Mesenchymal stem cell (in vitro differentiated cells and primary cell): ENCODE results near the gene TCN1.
"Not testable (repeated sequence)": the region's sequence is repeated elsewhere in the genome, so short reads cannot be mapped to it uniquely, and the experiment has no call there.

ENCODE experiments used
- DNase-seq: peaks from one replicate; pipeline ENCODE4 v3.0.0-alpha.2; 2013
- H2AFZ ChIP-seq: one replicate; pipeline ENCODE4 v1.6.1; 2013; ENCODE audit warnings: low read depth, mild to moderate bottlenecking, control low read depth, inconsistent platforms, low read length, moderate library complexity
- H2AK5ac ChIP-seq: 2 replicates; pipeline ENCODE4 v1.6.1; 2013; ENCODE audit warnings: low read length, moderate library complexity, mild to moderate bottlenecking, inconsistent platforms; ENCODE audit not compliant: severe bottlenecking
- H2BK120ac ChIP-seq: one replicate; pipeline ENCODE4 v1.6.1; 2013; ENCODE audit warnings: low read depth, mild to moderate bottlenecking, inconsistent platforms, low read length, moderate library complexity
- H2BK12ac ChIP-seq, 2 experiments: one replicate each; pipeline ENCODE4 v1.6.1; 2013; ENCODE audit warnings: inconsistent platforms in 2 of 2, low read length in 2 of 2, mild to moderate bottlenecking in 2 of 2, moderate library complexity in 2 of 2, control low read depth in 1 of 2
- H2BK15ac ChIP-seq: one replicate; pipeline ENCODE4 v1.6.1; 2013; ENCODE audit warnings: mild to moderate bottlenecking, low read depth, inconsistent platforms; ENCODE audit not compliant: poor library complexity, severe bottlenecking
- H2BK5ac ChIP-seq: 2 replicates; pipeline ENCODE4 v1.6.1; 2013; ENCODE audit warnings: low read depth, mild to moderate bottlenecking, low read length, control low read depth, inconsistent platforms; ENCODE audit not compliant: poor library complexity, severe bottlenecking
- H3K14ac ChIP-seq, 2 experiments: one replicate each; pipeline ENCODE4 v1.6.1; 2013; ENCODE audit warnings: inconsistent platforms in 2 of 2, low read length in 2 of 2, control low read depth in 1 of 2, mild to moderate bottlenecking in 1 of 2, moderate library complexity in 1 of 2
- H3K18ac ChIP-seq, 2 experiments: one replicate each; pipeline ENCODE4 v1.6.1; 2013; ENCODE audit warnings: inconsistent platforms in 2 of 2, low read length in 2 of 2, control low read depth in 1 of 2, low read depth in 1 of 2, mild to moderate bottlenecking in 1 of 2
- H3K23ac ChIP-seq, 2 experiments: one replicate each; pipeline ENCODE4 v1.6.1; 2013; ENCODE audit warnings: inconsistent platforms in 2 of 2, low read length in 2 of 2, mild to moderate bottlenecking in 2 of 2, moderate library complexity in 2 of 2, control low read depth in 1 of 2
- H3K27ac ChIP-seq: 2 replicates; pipeline ENCODE4 v1.5.1; 2013; ENCODE audit warnings: mild to moderate bottlenecking, moderate library complexity, low read length, control low read depth, inconsistent platforms; ENCODE audit not compliant: poor library complexity, severe bottlenecking
- H3K27me3 ChIP-seq, 2 experiments: 2 replicates each; pipeline versions ENCODE4 v1.6.1 to v1.7.0; 2013; ENCODE audit warnings: low read length in 2 of 2, mild to moderate bottlenecking in 2 of 2, moderate library complexity in 2 of 2, control low read depth in 1 of 2, inconsistent platforms in 1 of 2; ENCODE audit not compliant: control insufficient read depth in 1 of 2, insufficient read depth in 1 of 2
- H3K36me3 ChIP-seq, 2 experiments: 2 replicates each; pipeline versions ENCODE4 v1.6.1 to v1.7.0; 2013; ENCODE audit warnings: low read length in 2 of 2, control low read depth in 1 of 2, inconsistent platforms in 1 of 2, low read depth in 1 of 2, mild to moderate bottlenecking in 1 of 2; ENCODE audit not compliant: insufficient read depth in 2 of 2, control insufficient read depth in 1 of 2
- H3K4ac ChIP-seq, 2 experiments: one replicate each; pipeline ENCODE4 v1.6.1; 2013; ENCODE audit warnings: inconsistent platforms in 2 of 2, low read length in 2 of 2, mild to moderate bottlenecking in 2 of 2, moderate library complexity in 2 of 2, control low read depth in 1 of 2, low read depth in 1 of 2
- H3K4me1 ChIP-seq: 2 replicates; pipeline ENCODE4 v1.6.1; 2013; ENCODE audit warnings: low read depth, low read length, control low read depth; ENCODE audit not compliant: control insufficient read depth, insufficient read depth
- H3K4me2 ChIP-seq: 2 replicates; pipeline ENCODE4 v1.6.1; 2013; ENCODE audit warnings: low read length, mild to moderate bottlenecking, inconsistent platforms; ENCODE audit not compliant: poor library complexity, severe bottlenecking
- H3K4me3 ChIP-seq, 2 experiments: 2 replicates each; pipeline versions ENCODE4 v1.5.1 to v1.7.0; 2013; ENCODE audit warnings: low read length in 2 of 2, mild to moderate bottlenecking in 2 of 2, control low read depth in 1 of 2, low read depth in 1 of 2; ENCODE audit not compliant: insufficient read depth in 1 of 2
- H3K79me1 ChIP-seq: replicated peaks from 2 replicates; pipeline ENCODE4 v1.6.1; 2013; ENCODE audit warnings: mild to moderate bottlenecking, control low read depth, low read length, inconsistent platforms; ENCODE audit not compliant: poor library complexity, severe bottlenecking
- H3K9ac ChIP-seq: 2 replicates; pipeline ENCODE4 v1.7.0; 2013; ENCODE audit warnings: mild to moderate bottlenecking, low read length, moderate library complexity
- H3K9me3 ChIP-seq: 2 replicates; pipeline ENCODE4 v1.7.0; 2013; ENCODE audit warnings: mild to moderate bottlenecking, low read length; ENCODE audit not compliant: control insufficient read depth
- H4K8ac ChIP-seq: one replicate; pipeline ENCODE4 v1.6.1; 2013; ENCODE audit warnings: inconsistent platforms, mild to moderate bottlenecking, low read length, moderate library complexity
- H4K91ac ChIP-seq: one replicate; pipeline ENCODE4 v1.6.1; 2013; ENCODE audit warnings: mild to moderate bottlenecking, low read length, inconsistent platforms
- whole genome bisulfite sequencing: methylation state at CpG from one replicate; pipeline ENCODE4 v1.1.7; 2013; ENCODE audit warnings: mixed read lengths; 5-methylcytosine and 5-hydroxymethylcytosine counted together

TCN1 gene

GRCh38 chr11:59891781-59892181, 25.5 kb upstream of the TCN1 start:
- H3K4me1 ChIP-seq = no peaks in the 10 kb centered on the region
- DNase-seq = peak; percentile 67
- no peak overlapping the region for H2BK12ac ChIP-seq
- H3K4me2 ChIP-seq = no peak overlapping the region
- H4K8ac ChIP-seq = no peak overlapping the region
- H3K79me1 ChIP-seq = no peaks in the 10 kb centered on the region
- no peak overlapping the region for H2BK5ac ChIP-seq
- no peak overlapping the region for H2AK5ac ChIP-seq
- H4K91ac ChIP-seq = no peak overlapping the region
- no peaks in the 10 kb centered on the region for H3K36me3 ChIP-seq
- H2AFZ ChIP-seq = no peak overlapping the region
- H3K14ac ChIP-seq = no peak overlapping the region
- H2BK120ac ChIP-seq = no peak overlapping the region
- no peak overlapping the region for H3K18ac ChIP-seq
- no peak overlapping the region for H3K4me3 ChIP-seq
- WGBS = 26% methylated on average over 4 of the region's 4 CpGs
- H3K27me3 ChIP-seq = no peaks in the 10 kb centered on the region
- H2BK15ac ChIP-seq = no peak overlapping the region
- H3K27ac ChIP-seq = no peak overlapping the region
- H3K9me3 ChIP-seq = peaks cover 21% of the 10 kb centered on the region
- no peak overlapping the region for H3K4ac ChIP-seq
- H3K9ac ChIP-seq = no peak overlapping the region
- peak overlapping the region in 1 of 2 experiments; percentile 5 for H3K23ac ChIP-seq

DNA sequence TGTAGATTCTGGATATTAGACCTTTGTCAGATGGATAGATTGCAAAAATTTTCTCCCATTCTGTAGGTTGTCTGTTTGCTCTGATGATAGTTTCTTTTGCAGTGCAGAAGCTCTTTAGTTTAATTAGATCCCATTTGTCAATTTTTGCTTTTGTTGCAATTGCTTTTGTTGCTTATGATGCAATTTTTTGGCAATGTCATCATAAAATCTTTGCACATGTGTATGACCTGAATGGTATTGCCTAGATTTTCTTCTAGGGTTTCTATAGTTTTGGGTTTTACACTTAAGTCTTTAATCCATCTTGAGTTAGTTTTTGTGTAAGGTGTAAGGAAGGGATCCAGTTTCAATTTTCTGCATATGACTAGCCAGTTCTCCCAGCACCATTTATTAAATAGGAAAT, 20.9 kb upstream of the TCN1 start:
- not testable (repeated sequence) for H3K14ac ChIP-seq, H3K4me3 ChIP-seq, H3K4ac ChIP-seq, H2BK12ac ChIP-seq, H3K23ac ChIP-seq, H3K27ac ChIP-seq, H2AK5ac ChIP-seq, H3K9ac ChIP-seq, H3K4me1 ChIP-seq, H3K27me3 ChIP-seq, H4K91ac ChIP-seq, H3K79me1 ChIP-seq, H3K36me3 ChIP-seq, H2BK15ac ChIP-seq, H3K18ac ChIP-seq, H4K8ac ChIP-seq, DNase-seq, H2BK120ac ChIP-seq, H2BK5ac ChIP-seq, H3K4me2 ChIP-seq, H2AFZ ChIP-seq
- H3K9me3 ChIP-seq = peaks cover 21% of the 10 kb centered on the region

- no peak overlapping the region for H3K23ac ChIP-seq
- H3K9me3 ChIP-seq = peaks cover 8% of the 10 kb centered on the region
- H3K27ac ChIP-seq = no peak overlapping the region
- H4K91ac ChIP-seq = no peak overlapping the region
- no peaks in the 10 kb centered on the region for H3K36me3 ChIP-seq
- 88% methylated on average over 1 of the region's 1 CpG for WGBS
- no peaks in the 10 kb centered on the region for H3K4me1 ChIP-seq
- H2AK5ac ChIP-seq = no peak overlapping the region
- no peak overlapping the region for H2BK15ac ChIP-seq
- no peak overlapping the region for H2BK12ac ChIP-seq
- no peak overlapping the region for H2BK120ac ChIP-seq
- H3K4ac ChIP-seq = no peak overlapping the region
- no peak overlapping the region for H3K18ac ChIP-seq
- no peak overlapping the region for H2BK5ac ChIP-seq
- no peak overlapping the region for H3K4me3 ChIP-seq
- H3K27me3 ChIP-seq = no peaks in the 10 kb centered on the region
- no peak overlapping the region for H2AFZ ChIP-seq
- no peak overlapping the region for H3K9ac ChIP-seq
- no peak overlapping the region for H3K4me2 ChIP-seq
- H3K79me1 ChIP-seq = no peaks in the 10 kb centered on the region
- no peak overlapping the region for H3K14ac ChIP-seq
- H4K8ac ChIP-seq = no peak overlapping the region
- DNase-seq = no peak
These were observed 17.3 kb upstream of the TCN1 start for GRCh38 chr11:59883597-59883996.

DNA sequence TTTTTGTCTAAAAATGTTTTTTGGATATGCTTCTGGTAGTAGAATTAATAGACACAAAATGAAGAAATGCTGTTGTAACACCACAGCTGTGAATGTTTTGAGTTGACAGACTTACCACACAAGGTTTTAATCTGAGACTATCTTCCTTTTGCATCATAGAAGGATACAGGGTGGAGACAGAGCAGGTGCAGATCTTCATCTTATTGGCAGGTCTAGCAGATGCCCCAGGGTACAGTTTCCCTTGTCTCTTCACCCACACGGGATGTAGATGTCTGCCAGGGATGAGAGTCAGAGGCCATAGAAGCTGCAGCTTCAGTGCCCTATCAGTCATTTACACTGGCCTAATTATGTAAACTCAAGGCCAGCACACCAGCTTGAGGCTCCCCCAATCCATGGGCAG, 13.3 kb upstream of the TCN1 start:
- H4K91ac ChIP-seq = no peak overlapping the region
- peak overlapping the region; percentile 27 for H2AFZ ChIP-seq
- H2BK5ac ChIP-seq = no peak overlapping the region
- no peak overlapping the region for H3K4me3 ChIP-seq
- H3K9me3 ChIP-seq = no peaks in the 10 kb centered on the region
- no peak overlapping the region for H2BK15ac ChIP-seq
- no peak overlapping the region for H4K8ac ChIP-seq
- H2BK12ac ChIP-seq = no peak overlapping the region
- no peak overlapping the region for H3K18ac ChIP-seq
- WGBS = 92% methylated on average over 1 of the region's 1 CpG
- no peak overlapping the region for H2AK5ac ChIP-seq
- H3K23ac ChIP-seq = no peak overlapping the region
- no peak overlapping the region for H3K27ac ChIP-seq
- no peak for DNase-seq
- no peaks in the 10 kb centered on the region for H3K36me3 ChIP-seq
- no peaks in the 10 kb centered on the region for H3K27me3 ChIP-seq
- H3K4me1 ChIP-seq = no peaks in the 10 kb centered on the region
- no peak overlapping the region for H3K4ac ChIP-seq
- H3K4me2 ChIP-seq = no peak overlapping the region
- no peak overlapping the region for H2BK120ac ChIP-seq
- H3K9ac ChIP-seq = no peak overlapping the region
- H3K14ac ChIP-seq = no peak overlapping the region
- no peaks in the 10 kb centered on the region for H3K79me1 ChIP-seq
